ENCODE data around the gene CSGALNACT2. TPM values are rescaled to one million over a fixed set of nuclear protein-coding genes. Genes with fewer than 3 reads are reported as not detected.

Gene CSGALNACT2
- total and polyA plus RNA-seq, 9 of the 15 experiments (the other 6 are each of a cell fraction or from before 2014, with no cell fraction given) = 1.4 to 7.3 (median 3.5) TPM

GRCh38 chr10:43202657-43203447 lies 64.6 kb downstream of the CSGALNACT2 start (continued):
- TF ChIP-seq ZFP91 (CRISPR knock-in tag; IDR thresholded peaks at IDR 0.05) = no peak
- TF ChIP-seq TGIF2 (CRISPR knock-in tag; IDR thresholded peaks at IDR 0.05) = no peak
- TF ChIP-seq FOXJ3 (CRISPR knock-in tag; IDR thresholded peaks at IDR 0.05) = no peak
- TF ChIP-seq CHAMP1 (IDR thresholded peaks at IDR 0.05) = no peak
- TF ChIP-seq PCBP1 (IDR thresholded peaks at IDR 0.05; ENCODE audit: low read depth, low read length, poor library complexity, severe bottlenecking) = no peak
- TF ChIP-seq DACH1 (IDR thresholded peaks at IDR 0.05; ENCODE audit: partially characterized antibody) = peak; percentile 15
- TF ChIP-seq, protein P1, sequence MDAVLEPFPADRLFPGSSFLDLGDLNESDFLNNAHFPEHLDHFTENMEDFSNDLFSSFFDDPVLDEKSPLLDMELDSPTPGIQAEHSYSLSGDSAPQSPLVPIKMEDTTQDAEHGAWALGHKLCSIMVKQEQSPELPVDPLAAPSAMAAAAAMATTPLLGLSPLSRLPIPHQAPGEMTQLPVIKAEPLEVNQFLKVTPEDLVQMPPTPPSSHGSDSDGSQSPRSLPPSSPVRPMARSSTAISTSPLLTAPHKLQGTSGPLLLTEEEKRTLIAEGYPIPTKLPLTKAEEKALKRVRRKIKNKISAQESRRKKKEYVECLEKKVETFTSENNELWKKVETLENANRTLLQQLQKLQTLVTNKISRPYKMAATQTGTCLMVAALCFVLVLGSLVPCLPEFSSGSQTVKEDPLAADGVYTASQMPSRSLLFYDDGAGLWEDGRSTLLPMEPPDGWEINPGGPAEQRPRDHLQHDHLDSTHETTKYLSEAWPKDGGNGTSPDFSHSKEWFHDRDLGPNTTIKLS (IDR thresholded peaks at IDR 0.05; ENCODE audit: borderline replicate concordance, low read depth) = no peak
- TF ChIP-seq ELF1 (tag; IDR thresholded peaks at IDR 0.05) = no peak
- TF ChIP-seq SMAD4 (CRISPR knock-in tag; conservative IDR thresholded peaks at IDR 0.05) = 0 out of 2 replicates have a peak, but pooled peaks have one; percentile 9
- TF ChIP-seq ZNF280A (IDR thresholded peaks at IDR 0.05; ENCODE audit: low read depth, partially characterized antibody) = no peak
- no peak for TF ChIP-seq HDAC3 (IDR thresholded peaks at IDR 0.05; ENCODE audit: borderline replicate concordance, partially characterized antibody)
- TF ChIP-seq, protein P2, sequence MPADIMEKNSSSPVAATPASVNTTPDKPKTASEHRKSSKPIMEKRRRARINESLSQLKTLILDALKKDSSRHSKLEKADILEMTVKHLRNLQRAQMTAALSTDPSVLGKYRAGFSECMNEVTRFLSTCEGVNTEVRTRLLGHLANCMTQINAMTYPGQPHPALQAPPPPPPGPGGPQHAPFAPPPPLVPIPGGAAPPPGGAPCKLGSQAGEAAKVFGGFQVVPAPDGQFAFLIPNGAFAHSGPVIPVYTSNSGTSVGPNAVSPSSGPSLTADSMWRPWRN (IDR thresholded peaks at IDR 0.05; ENCODE audit: low read depth) = no peak
- no peak for TF ChIP-seq FOXM1 (IDR thresholded peaks at IDR 0.05; ENCODE audit: low read depth)
- no peak for TF ChIP-seq FOXM1 (CRISPR knock-in tag; IDR thresholded peaks at IDR 0.05; ENCODE audit: low read depth)
- TF ChIP-seq OTX1 (CRISPR knock-in tag; IDR thresholded peaks at IDR 0.05) = no peak
- TF ChIP-seq ZNF507 (tag; conservative IDR thresholded peaks at IDR 0.05) = no peak
- TF ChIP-seq SP1 (CRISPR knock-in tag; IDR thresholded peaks at IDR 0.05) = peak; percentile 51
- TF ChIP-seq PML (IDR thresholded peaks at IDR 0.05; ENCODE audit: low read length) = no peak
